K562 (cell line): ENCODE results near the gene AICDA. TPM values are rescaled to one million over a fixed set of nuclear protein-coding genes. Genes with fewer than 3 reads are reported as not detected.

Experiments
- ATAC-seq: fragments of 200-7000 bp; cut with Tn5 transposase; 3 replicates; pipeline ENCODE4 v1.9.1; 2020; ENCODE audit warnings: moderate library complexity
- BruUV-seq: library from RNA; stranded (reverse); fragments of 400-500 nt; replicated peaks from 2 replicates; lab custom pipeline; 2021; lab: Mats Ljungman, UMichigan
- CTCF ChIA-PET: fragments of 300-600 bp; formaldehyde crosslinking; extraction: SDS; loops from one replicate; lab custom pipeline; 2021; ENCODE audit warnings: low intra/inter-chr PET ratio; lab: Yijun Ruan, JAX
- POLR2A ChIA-PET: fragments of 300-600, 350-650 bp; sonication (Branson Sonifier 250); formaldehyde crosslinking; extraction: SDS; loops from one replicate; lab custom pipeline; 2021; ENCODE audit warnings: antibody characterized with exemption, inconsistent platforms; lab: Yijun Ruan, JAX
- DNase-seq, 4 experiments: peaks; one replicate each; pipeline versions ENCODE4 v3.0.0 to v3.0.0-alpha.2; 2011 to 2018; ENCODE audit warnings: low spot score in 3 of 4, mixed read lengths in 3 of 4; ENCODE audit errors: extremely low read depth in 1 of 4
- FAIRE-seq: peaks from 2 replicates; lab custom pipeline; 2011; peaks lifted over from hg19 to GRCh38; lab: Jason Lieb, UNC
- H2AFZ ChIP-seq: 2 replicates; pipeline ENCODE4 v1.6.0; 2011; ENCODE audit warnings: low read depth, low read length, control low read depth, inconsistent platforms
- H3K27ac ChIP-seq: fragments of 200-600 bp; 3 replicates; pipeline ENCODE4 v1.8.0; 2011; ENCODE audit warnings: low read depth, mild to moderate bottlenecking, control low read depth, inconsistent platforms, low read length, moderate library complexity, mixed read lengths; ENCODE audit errors: extremely low read depth
- H3K27me3 ChIP-seq, 2 experiments: fragments of 300-600 bp in 1 of 2; 2 replicates in 1 of 2; 3 replicates in 1 of 2; pipeline versions ENCODE4 v1.6.0 to v1.8.0; 2011; ENCODE audit warnings: inconsistent platforms in 2 of 2, low read length in 2 of 2, mild to moderate bottlenecking in 1 of 2, mixed read lengths in 1 of 2, moderate library complexity in 1 of 2; ENCODE audit not compliant: control insufficient read depth in 2 of 2, insufficient read depth in 2 of 2
- H3K36me3 ChIP-seq: fragments of 300-600 bp; 3 replicates; pipeline ENCODE4 v1.8.0; 2011; ENCODE audit warnings: mild to moderate bottlenecking, low read length, inconsistent platforms; ENCODE audit not compliant: control insufficient read depth, insufficient read depth
- H3K4me1 ChIP-seq, 2 experiments: fragments of 200-600 bp in 1 of 2; replicated peaks in 1 of 2; 2 replicates in 1 of 2; 3 replicates in 1 of 2; pipeline versions ENCODE4 v1.5.1 to v1.8.0; 2011; ENCODE audit warnings: inconsistent platforms in 2 of 2, low read length in 2 of 2, mild to moderate bottlenecking in 1 of 2, mixed read lengths in 1 of 2, moderate library complexity in 1 of 2; ENCODE audit not compliant: control insufficient read depth in 2 of 2, insufficient read depth in 2 of 2
- H3K4me2 ChIP-seq: 2 replicates; pipeline ENCODE4 v1.6.1; 2011; ENCODE audit warnings: low read length, control low read depth, inconsistent platforms, mixed read lengths; ENCODE audit not compliant: insufficient read depth
- H3K4me3 ChIP-seq: fragments of 200-600 bp; sonication (generic), shearing (Covaris generic); 2 replicates; pipeline ENCODE4 v1.5.1; 2016; ENCODE audit warnings: control low read depth, inconsistent platforms
- H3K79me2 ChIP-seq: fragments of 200-600 bp; 3 replicates; pipeline ENCODE4 v1.8.0; 2011; ENCODE audit warnings: low read length, inconsistent platforms; ENCODE audit not compliant: control insufficient read depth, insufficient read depth
- H3K9ac ChIP-seq, 2 experiments: 2 replicates each; pipeline versions ENCODE4 v1.6.0 to v1.6.1; 2011; ENCODE audit warnings: low read depth in 2 of 2, low read length in 2 of 2, control low read depth in 1 of 2, inconsistent platforms in 1 of 2, mild to moderate bottlenecking in 1 of 2, mixed read lengths in 1 of 2; ENCODE audit not compliant: insufficient read depth in 1 of 2
- H3K9me1 ChIP-seq: one replicate; pipeline ENCODE4 v1.6.0; 2011; ENCODE audit warnings: inconsistent platforms, mild to moderate bottlenecking, low read length, moderate library complexity; ENCODE audit not compliant: control insufficient read depth, insufficient read depth
- H3K9me3 ChIP-seq: replicated peaks from 2 replicates; pipeline ENCODE4 v1.5.1; 2011; ENCODE audit warnings: low read depth, low read length, inconsistent platforms; ENCODE audit not compliant: control insufficient read depth, insufficient read depth
- H4K20me1 ChIP-seq: replicated peaks from 2 replicates; pipeline ENCODE4 v1.6.1; 2011; ENCODE audit warnings: low read length, inconsistent platforms, mixed read lengths; ENCODE audit not compliant: control insufficient read depth, insufficient read depth
- ETV6 ChIP-seq, 3 experiments: fragments of 150-350 bp in 1 of 3; sonication (generic) in 1 of 3; formaldehyde crosslinking in 1 of 3; IDR thresholded peaks; 2 replicates each; pipeline versions ENCODE4 v1.6.1 to v1.8.0; 2014 to 2022; ENCODE audit warnings: borderline replicate concordance in 2 of 3, low read depth in 2 of 3, antibody characterized with exemption in 1 of 3, low read length in 1 of 3, mild to moderate bottlenecking in 1 of 3, missing genetic modification reagents in 1 of 3
- MGA ChIP-seq: fragments of 450-650 bp; IDR thresholded peaks from 2 replicates; pipeline ENCODE4 v1.6.1; 2016; ENCODE audit warnings: mild to moderate bottlenecking, moderate library complexity
- TAL1 ChIP-seq: fragments of 450-650 bp; IDR thresholded peaks from 2 replicates; pipeline ENCODE4 v1.6.1; 2016; ENCODE audit warnings: mild to moderate bottlenecking
- ZBTB2 ChIP-seq: fragments of 450-650 bp; IDR thresholded peaks from 2 replicates; pipeline ENCODE4 v1.6.1; 2016; ENCODE audit warnings: antibody characterized with exemption
- ZNF239 ChIP-seq: fragments of 250-450 bp; sonication (Bioruptor Pico); IDR thresholded peaks from 2 replicates; pipeline ENCODE4 v1.4.0; 2020; ENCODE audit warnings: mild to moderate bottlenecking
- ZNF431 ChIP-seq: sonication (generic); formaldehyde crosslinking; IDR thresholded peaks from 2 replicates; pipeline ENCODE4 v1.8.0; 2022; ENCODE audit warnings: mild to moderate bottlenecking, missing genetic modification reagents
- ZNF76 ChIP-seq: fragments of 250-450 bp; sonication (Bioruptor Pico); IDR thresholded peaks from 2 replicates; pipeline ENCODE4 v1.4.0; 2020; ENCODE audit warnings: mild to moderate bottlenecking, moderate library complexity, borderline replicate concordance
- WGBS: fragments of 100-300 bp; shearing (Covaris generic); methylation state at CpG from one replicate; pipeline ENCODE4 v1.1.6; 2016; ENCODE audit warnings: low coverage, mixed read lengths; ENCODE audit not compliant: insufficient coverage; ENCODE audit errors: missing lambda C conversion rate; 5-methylcytosine and 5-hydroxymethylcytosine counted together
- in situ Hi-C: fragments of 300-500 bp; cut with MboI; formaldehyde crosslinking; loops from 4 replicates; pipeline ENCODE4 v1.15.0; 2018; ENCODE audit warnings: inconsistent platforms, mixed read lengths
- intact Hi-C: fragments of 100-400 bp; cut with micrococcal nuclease; formaldehyde crosslinking; loops from 2 replicates; pipeline ENCODE4 v1.14.2; 2022
- polyA plus RNA-seq, 8 experiments: library from polyadenylated mRNA; depleted of rRNA in 4 of 8; stranded (reverse) in 5 of 8; unstranded in 3 of 8; fragments of >200 nt; fragmentation: Nextera tagmentation in 2 of 8; fragmentation: Illumina TruSeq in 1 of 8; extraction: Ambion mirVana in 2 of 8; extraction: Trizol in 1 of 8; gene quantifications; 2 replicates each; pipeline versions ENCODE4 v1.2.1 to v1.2.3, GENCODE V29; 2011 to 2014; ENCODE audit warnings: inconsistent platforms in 1 of 8, missing spikeins in 1 of 8
- total RNA-seq, 7 experiments: library from RNA; depleted of rRNA in 6 of 7; stranded (reverse); fragments of >200 nt in 6 of 7; fragmentation: Illumina TruSeq in 2 of 7; extraction: Trizol in 2 of 7; gene quantifications; 2 replicates each; pipeline versions ENCODE4 v1.2.1 to v1.2.3, GENCODE V29; 2011 to 2021; ENCODE audit warnings: low replicate concordance in 1 of 7

AICDA gene
- total and polyA plus RNA-seq, 9 of the 15 experiments (the other 6 are each of a cell fraction or from before 2014, with no cell fraction given): not detected

- Histone ChIP-seq H3K36me3 (no peaks in the 10 kb centered on the region), H3K27me3 (peaks cover 2 to 3% of the 10 kb centered on the region in 2 experiments; a peak in 3 of 5 replicates), H2AFZ (no peak overlapping the region), H3K79me2 (no peaks in the 10 kb centered on the region), H3K4me3 (no peak overlapping the region), H3K9ac (no peak overlapping the region), H4K20me1 (no peaks in the 10 kb centered on the region), H3K9me1 (no peaks in the 10 kb centered on the region), H3K4me2 (no peak overlapping the region), H3K27ac (no peak overlapping the region), H3K9me3 (no peaks in the 10 kb centered on the region), H3K4me1 (no peaks in the 10 kb centered on the region)
- DNase-seq (no peak), FAIRE-seq (no peak), ATAC-seq (no peak)
- ChIA-PET POLR2A (no interaction called here), CTCF (no interaction called here)
- in situ Hi-C loops: no loop called here
- whole genome bisulfite sequencing: 0% methylated on average over 5 of the region's 5 CpGs
- no TSS peak for BruUV-seq
- intact Hi-C loops: no loop called here
- TF ChIP-seq ZNF76 (no peak), TAL1 (no peak), ETV6 (IDR thresholded peaks at IDR 0.05; ENCODE audit: borderline replicate concordance in 1 of 2, low read depth in 2 of 2, low read length in 1 of 2) (no peak), ETV6 (CRISPR knock-in tag; IDR thresholded peaks at IDR 0.05; ENCODE audit: borderline replicate concordance) (no peak), MGA (no peak), ZNF431 (CRISPR knock-in tag) (no peak), ZNF239 (CRISPR knock-in tag) (no peak), ZBTB2 (no peak)
These were observed 31.9 kb upstream of the AICDA start for GRCh38 chr12:8644345-8645248.
